ENCODE results near the gene CIZ1. TPM values are rescaled to one million over a fixed set of nuclear protein-coding genes. Genes with fewer than 3 reads are reported as not detected.

Gene CIZ1
- total and polyA plus RNA-seq, 9 of the 15 experiments (the other 6 are each of a cell fraction or from before 2014, with no cell fraction given), result 6.6 to 329 (median 87.8) TPM

GRCh38 chr9:128163027-128163515 lies 28.3 kb downstream of the CIZ1 start (continued):
- TF ChIP-seq ETV1 (tag; conservative IDR thresholded peaks at IDR 0.05; ENCODE audit: low read depth) (peak; percentile 58; the same call in 1 of the 2 replicates), ZFX (CRISPR knock-in tag; IDR thresholded peaks at IDR 0.05) (no peak), ZC3H11A (IDR thresholded peaks at IDR 0.05; ENCODE audit: low read depth, low read length) (no peak), SMARCA5 (IDR thresholded peaks at IDR 0.05) (peak; percentile 96; the same call in 1 of the 2 replicates), ZNF707 (CRISPR knock-in tag; conservative IDR thresholded peaks at IDR 0.05) (no peak), ZNF347 (CRISPR knock-in tag; IDR thresholded peaks at IDR 0.05; ENCODE audit: low read depth) (no peak), KHSRP (IDR thresholded peaks at IDR 0.05) (no peak), ETV5 (CRISPR knock-in tag; IDR thresholded peaks at IDR 0.05; ENCODE audit: low read depth) (no peak), ZNF696 (CRISPR knock-in tag; conservative IDR thresholded peaks at IDR 0.05) (no peak), HMG20A (CRISPR knock-in tag; conservative IDR thresholded peaks at IDR 0.05) (no peak), CREB3 (tag; conservative IDR thresholded peaks at IDR 0.05; ENCODE audit: low read depth) (no peak), GABPB1 (CRISPR knock-in tag; IDR thresholded peaks at IDR 0.05) (no peak), ZNF639 (CRISPR knock-in tag; conservative IDR thresholded peaks at IDR 0.05 in 1 of 2, IDR thresholded peaks at IDR 0.05 in 1 of 2) (no peak), KDM1A (IDR thresholded peaks at IDR 0.05) (no peak), NR2C1 (IDR thresholded peaks at IDR 0.05) (no peak), NR2C1 (tag; IDR thresholded peaks at IDR 0.05) (no peak), FOSL1 (tag; conservative IDR thresholded peaks at IDR 0.05) (no peak), RCOR1 (IDR thresholded peaks at IDR 0.05; ENCODE audit: borderline replicate concordance in 1 of 2, low read depth in 2 of 2, low read length in 2 of 2) (peak; percentile 71 to 90; a peak in 3 of 4 replicates), HES1 (IDR thresholded peaks at IDR 0.05; ENCODE audit: low read depth) (no peak), C11orf30 (IDR thresholded peaks at IDR 0.05; ENCODE audit: low read depth) (no peak), GABPB2 (CRISPR knock-in tag; conservative IDR thresholded peaks at IDR 0.05) (no peak), SNRNP70 (optimal IDR thresholded peaks at IDR 0.05; ENCODE audit: low read depth, low read length) (no peak), PHB2 (IDR thresholded peaks at IDR 0.05; ENCODE audit: low read depth) (no peak), HDGF (IDR thresholded peaks at IDR 0.05) (no peak), BRD9 (IDR thresholded peaks at IDR 0.05; ENCODE audit: low read depth, partially characterized antibody) (no peak), PCBP2 (IDR thresholded peaks at IDR 0.05; ENCODE audit: low read depth, low read length, poor library complexity, severe bottlenecking) (no peak), NFE2L1 (tag; IDR thresholded peaks at IDR 0.05; ENCODE audit: borderline replicate concordance, low read depth) (no peak), RFX7 (CRISPR knock-in tag; IDR thresholded peaks at IDR 0.05) (no peak), MEF2A (IDR thresholded peaks at IDR 0.05; ENCODE audit: control insufficient read depth, low read depth, low read length) (no peak), CHD4 (IDR thresholded peaks at IDR 0.05; ENCODE audit: insufficient read depth, insufficient replicate concordance, low read depth, low read length, poor library complexity, severe bottlenecking) (peak; percentile 94)

Data from K562 (cell line).